Left cardiac atrium (tissue), 4 donors: Measurements from ENCODE around the gene REEP2. TPM values are rescaled to one million over a fixed set of nuclear protein-coding genes. Genes with fewer than 3 reads are reported as not detected.
"Not testable (repeated sequence)": the region's sequence is repeated elsewhere in the genome, so short reads cannot be mapped to it uniquely, and the experiment has no call there.

ENCODE experiments used
- ATAC-seq, 2 donors: fragments of 200-7000 bp; cut with Tn5 transposase; one replicate each; pipeline ENCODE4 v1.9.1; 2020; ENCODE audit warnings: mild to moderate bottlenecking in 2 of 2, moderate library complexity in 2 of 2
- DNase-seq: peaks from one replicate; pipeline ENCODE4 v3.0.0-alpha.2; 2020
- intact Hi-C, 2 donors: fragments of 100-400 bp; cut with DNase I; formaldehyde crosslinking; loops; one replicate each; pipeline versions ENCODE4 v1.14.1 to v1.15.1; 2022 to 2023
- long read RNA-seq: library from polyadenylated mRNA; unstranded; transcript quantifications from one replicate; pipeline ENCODE4 v2.0.0, GENCODE V29; 2021
- total RNA-seq, 2 donors: library from RNA; stranded (reverse); fragmentation: NEBNext Ultra II Directional; extraction: Animal tissue kit (Norgen Biotek cat#: 25700); gene quantifications; one replicate each; pipeline ENCODE4 v1.2.1, GENCODE V29; 2021
- donor health status: DM: no; HTN: yes; CAD: no.
- donor health status: DM: no; HTN: yes; CAD: no; lungs with severe emphysema.
- donor health status: DM: yes; HTN: yes; CAD: no.
- donor health status: Dilated cardiomyopathy.

REEP2 gene, protein sequence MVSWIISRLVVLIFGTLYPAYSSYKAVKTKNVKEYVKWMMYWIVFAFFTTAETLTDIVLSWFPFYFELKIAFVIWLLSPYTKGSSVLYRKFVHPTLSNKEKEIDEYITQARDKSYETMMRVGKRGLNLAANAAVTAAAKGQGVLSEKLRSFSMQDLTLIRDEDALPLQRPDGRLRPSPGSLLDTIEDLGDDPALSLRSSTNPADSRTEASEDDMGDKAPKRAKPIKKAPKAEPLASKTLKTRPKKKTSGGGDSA
- total RNA-seq = 10 to 100 TPM; 15.6 to 17.0 TPM
- long read RNA-seq, transcript REEP2-202 (8 exons, 2,170 nt) = major isoform, 31 of 37 reads
- long read RNA-seq, partial matches to known transcripts = 0 of 37 reads
- long read RNA-seq, other reads (novel, unspliced or antisense) = 2 of 37 reads

DNA sequence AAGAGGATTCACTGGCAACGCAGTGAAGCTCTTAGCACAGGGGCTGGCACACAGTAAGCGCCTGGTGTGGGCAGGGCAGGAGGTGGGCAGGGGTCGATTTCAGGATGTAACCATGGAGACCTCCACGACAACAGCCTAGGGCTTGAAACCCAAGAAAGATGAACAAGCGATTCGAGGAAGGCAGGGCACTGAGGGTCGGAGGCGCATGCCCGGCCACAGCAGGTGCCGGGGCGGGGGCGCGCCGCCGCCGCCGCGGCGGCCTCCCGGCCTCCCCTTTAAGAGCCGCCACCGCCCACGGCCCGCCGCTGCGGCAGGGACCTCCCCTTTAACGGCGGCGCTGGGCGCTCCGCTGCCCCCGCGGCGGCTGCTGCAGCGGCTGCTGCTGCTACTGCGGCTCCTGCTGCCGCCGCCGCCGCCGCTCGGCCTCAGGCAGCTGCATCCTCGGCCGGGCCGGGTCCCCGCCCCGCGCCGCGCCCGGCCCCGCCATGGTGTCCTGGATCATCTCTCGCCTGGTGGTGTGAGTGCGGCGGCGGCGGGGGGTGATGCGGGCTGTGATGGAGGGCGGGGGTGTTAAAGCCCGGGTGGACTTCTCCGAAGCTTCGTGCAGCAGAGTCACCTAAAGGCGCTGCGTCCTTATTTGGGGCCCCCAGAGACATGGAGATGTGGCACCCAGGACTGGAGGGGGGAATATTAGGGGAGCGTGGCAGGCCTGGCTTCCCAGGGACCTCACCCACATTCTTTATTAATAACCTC, at the start of gene REEP2:
TSS of gene REEP2 (plus strand) at position 334 of the 753 bp plus-strand sequence. CDS start at position 486, 152 bp downstream.
- intact Hi-C loops = no loop called here
- DNase-seq (peak; percentile 60), ATAC-seq (peak; percentile 74 to 79)

DNA sequence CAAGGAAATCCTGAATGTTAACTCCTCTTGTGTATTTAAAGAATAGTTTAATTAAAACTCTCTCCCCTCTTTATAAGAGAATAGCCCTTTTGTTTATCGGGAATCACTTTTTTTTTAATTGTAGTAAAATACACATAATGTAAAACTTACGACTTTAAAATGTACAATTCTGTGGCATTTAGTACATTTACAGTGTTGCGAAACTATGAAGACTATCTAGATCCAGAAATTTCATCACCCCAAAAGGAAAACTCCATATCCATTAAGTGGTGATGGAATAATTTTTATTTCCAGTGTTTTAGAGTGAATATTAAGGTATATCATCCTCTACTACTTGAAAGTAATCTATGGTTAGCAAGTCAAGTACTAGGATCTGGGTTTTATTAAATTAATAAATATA, 49.5 kb upstream of the REEP2 start:
- no peak for ATAC-seq
- intact Hi-C loops = no loop called here

DNA sequence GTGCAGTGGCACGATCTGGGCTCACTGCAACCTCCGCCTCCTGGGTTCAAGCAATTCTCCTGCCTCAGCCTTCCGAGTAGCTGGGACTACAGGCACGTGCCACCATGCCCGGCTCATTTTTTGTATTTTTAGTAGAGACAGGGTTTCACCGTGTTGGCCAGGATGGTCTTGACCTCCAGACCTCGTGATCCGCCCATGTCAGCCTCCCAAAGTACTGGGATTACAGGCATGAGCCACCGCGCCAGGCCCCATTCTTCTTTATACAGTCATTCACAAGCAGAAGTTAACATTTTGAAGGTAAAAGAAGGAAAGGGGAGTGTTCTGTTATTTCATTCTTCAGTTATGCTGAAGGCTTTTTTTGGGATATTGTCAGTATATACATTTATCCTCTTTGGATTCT, 48.9 kb upstream of the REEP2 start:
- ATAC-seq, intact Hi-C loops, DNase-seq: not testable (repeated sequence)

More for the DNA sequence above, 49.5 kb upstream of the REEP2 start:
- DNase-seq = no peak

DNA sequence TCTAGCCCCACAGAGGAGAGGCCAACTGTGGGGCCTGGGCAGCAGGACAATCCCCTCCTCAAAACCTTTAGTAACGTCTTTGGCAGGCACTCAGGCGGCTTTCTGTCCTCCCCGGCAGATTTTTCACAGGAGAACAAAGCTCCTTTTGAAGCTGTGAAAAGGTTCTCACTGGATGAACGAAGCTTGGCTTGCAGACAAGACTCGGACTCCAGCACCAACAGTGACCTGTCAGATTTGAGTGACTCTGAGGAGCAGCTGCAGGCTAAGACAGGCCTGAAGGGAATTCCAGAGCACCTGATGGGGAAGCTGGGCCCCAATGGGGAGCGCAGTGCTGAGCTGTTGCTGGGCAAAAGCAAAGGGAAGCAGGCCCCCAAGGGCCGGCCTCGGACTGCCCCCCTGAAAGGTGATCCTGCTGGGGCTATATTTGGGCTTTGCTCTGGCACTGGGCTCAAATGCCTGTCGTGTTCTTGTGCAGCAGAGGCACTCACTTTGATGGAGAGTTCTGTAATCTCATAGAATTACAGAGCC, 46.9 kb upstream of the REEP2 start:
- intact Hi-C loops = no loop called here
- DNase-seq = no peak

DNA sequence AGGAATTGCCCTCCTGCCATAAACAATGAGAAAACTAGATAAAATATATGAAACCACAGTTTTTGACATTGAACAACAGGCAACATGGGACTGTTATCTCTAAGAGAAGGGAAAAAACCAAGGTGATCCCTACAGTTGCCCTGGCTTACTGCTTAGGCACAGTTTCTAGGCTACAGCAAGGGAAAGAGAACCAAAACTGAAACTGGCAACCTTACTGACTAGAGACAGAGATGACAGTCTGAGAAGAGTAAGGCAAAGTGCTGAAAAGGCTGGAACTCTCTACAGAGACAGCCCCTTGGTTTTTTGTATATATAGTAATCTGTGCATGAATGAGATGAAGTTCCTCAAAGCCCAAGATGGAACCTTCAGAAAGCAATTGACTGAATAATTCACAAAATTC, 36.2 kb upstream of the REEP2 start:
- DNase-seq (no peak), ATAC-seq (no peak)
- intact Hi-C loops = no loop called here

More for the DNA sequence above, 46.9 kb upstream of the REEP2 start:
- peak; percentile 84 to 97 for ATAC-seq

DNA sequence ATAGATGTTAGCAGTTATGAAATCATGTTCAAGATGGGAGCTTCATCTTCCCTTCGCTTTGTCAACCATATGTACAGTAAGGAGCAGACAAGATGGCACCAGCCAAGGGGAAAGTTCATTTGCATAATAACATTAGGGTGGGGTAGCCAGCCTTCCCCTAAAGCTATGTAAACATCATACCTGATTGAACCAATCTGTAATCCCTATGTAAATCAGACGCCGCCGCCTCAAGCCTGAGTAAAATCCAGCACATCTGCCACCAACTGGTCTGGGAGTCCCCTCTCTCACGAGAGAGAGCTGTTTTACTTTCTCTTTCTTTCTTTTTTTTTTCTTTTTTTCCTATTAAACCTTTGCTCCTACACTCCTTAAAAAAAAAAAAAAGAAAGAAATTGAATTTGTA, 30.8 kb upstream of the REEP2 start:
- intact Hi-C loops = no loop called here
- no peak for ATAC-seq
- no peak for DNase-seq

DNA sequence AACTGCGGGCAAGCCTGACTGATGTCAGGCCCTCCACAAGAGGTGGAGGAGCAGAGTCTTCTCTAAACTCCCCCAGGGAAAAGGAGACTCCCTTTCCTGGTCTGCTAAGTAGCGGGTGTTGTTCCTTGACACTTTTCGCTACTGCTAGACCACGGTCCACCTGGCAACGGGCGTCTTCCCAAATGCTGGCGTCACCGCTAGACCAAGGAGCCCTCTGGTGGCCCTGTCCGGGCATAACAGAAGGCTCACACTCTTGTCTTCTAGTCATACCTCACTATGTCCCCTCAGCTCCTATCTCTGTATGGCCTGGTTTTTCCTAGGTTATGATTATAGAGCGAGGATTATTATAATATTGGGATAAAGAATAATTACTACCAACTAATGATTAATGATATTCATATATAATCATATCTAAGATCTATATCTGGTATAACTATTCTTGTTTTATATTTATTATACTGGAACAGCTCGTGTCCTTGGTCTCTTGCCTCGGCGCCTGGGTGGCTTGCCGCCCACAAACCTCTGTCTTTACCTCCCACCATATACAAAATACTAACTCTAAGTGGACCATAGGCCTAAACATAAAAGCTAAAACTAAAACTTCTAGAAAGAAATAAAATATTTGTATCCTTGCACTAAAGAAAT, 27.7 kb upstream of the REEP2 start:
- DNase-seq = peak; percentile 50
- intact Hi-C loops, ATAC-seq: not testable (repeated sequence)

DNA sequence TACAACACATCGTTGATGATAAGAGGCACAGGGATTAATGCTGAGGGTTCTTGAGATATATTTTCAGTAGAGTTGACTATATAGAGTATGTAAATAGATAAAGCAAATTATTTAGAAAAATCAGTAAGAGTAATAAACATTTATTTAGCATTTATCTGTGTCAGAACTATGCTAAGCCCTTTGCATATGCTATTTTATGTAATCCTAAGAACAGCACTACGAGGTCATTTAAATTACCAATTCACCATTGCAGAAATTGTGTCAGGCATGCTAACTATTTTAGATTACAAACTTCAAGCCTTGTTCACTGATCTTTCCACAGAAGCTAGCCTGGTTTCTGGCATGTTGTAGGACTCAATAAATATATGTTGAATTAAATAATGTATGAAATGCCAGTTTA, 20.4 kb upstream of the REEP2 start:
- ATAC-seq = no peak
- DNase-seq = no peak
- intact Hi-C loops = no loop called here

DNA sequence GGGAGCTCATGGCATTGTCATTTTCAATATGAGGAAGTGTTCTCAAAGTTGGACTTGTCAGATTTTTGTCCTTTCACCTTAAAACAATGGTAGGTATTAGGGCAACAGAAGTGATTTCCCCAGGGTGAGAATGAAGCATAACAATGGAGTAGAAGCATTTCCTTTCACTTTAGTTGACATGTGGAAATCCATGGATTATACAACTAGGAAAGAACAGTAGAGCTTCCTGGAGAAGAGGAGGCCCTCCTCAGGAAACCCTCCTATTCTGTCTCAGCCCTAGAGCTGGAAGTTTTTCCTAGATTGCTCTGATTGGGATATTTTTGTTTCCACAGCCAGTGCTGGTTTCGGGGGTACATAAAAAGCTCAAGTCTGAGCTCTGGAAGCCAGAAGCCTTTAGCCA, 13.8 kb upstream of the REEP2 start:
- intact Hi-C loops = no loop called here
- DNase-seq (no peak), ATAC-seq (peak; percentile 30 to 60)

DNA sequence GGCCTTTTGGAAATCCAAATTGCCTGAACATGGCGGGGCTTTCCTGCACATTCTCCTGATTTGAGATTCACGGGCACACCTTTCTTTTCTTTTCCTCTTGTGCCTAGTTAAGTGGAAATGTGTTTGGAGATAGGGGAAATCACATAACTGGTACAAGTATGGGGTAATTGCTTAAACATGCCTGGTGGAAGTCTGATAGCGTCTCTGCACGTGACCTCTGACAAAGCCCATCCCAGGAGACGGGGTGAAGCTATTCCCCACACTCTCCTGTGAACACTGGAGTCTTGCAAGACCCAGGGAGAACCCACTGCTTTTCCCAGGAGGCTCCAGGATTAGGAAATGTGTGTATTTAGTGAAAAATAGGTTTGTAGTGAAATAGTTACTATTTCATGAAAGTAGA, 2.9 kb upstream of the REEP2 start:
- intact Hi-C loops = no loop called here
- no peak for ATAC-seq

DNA sequence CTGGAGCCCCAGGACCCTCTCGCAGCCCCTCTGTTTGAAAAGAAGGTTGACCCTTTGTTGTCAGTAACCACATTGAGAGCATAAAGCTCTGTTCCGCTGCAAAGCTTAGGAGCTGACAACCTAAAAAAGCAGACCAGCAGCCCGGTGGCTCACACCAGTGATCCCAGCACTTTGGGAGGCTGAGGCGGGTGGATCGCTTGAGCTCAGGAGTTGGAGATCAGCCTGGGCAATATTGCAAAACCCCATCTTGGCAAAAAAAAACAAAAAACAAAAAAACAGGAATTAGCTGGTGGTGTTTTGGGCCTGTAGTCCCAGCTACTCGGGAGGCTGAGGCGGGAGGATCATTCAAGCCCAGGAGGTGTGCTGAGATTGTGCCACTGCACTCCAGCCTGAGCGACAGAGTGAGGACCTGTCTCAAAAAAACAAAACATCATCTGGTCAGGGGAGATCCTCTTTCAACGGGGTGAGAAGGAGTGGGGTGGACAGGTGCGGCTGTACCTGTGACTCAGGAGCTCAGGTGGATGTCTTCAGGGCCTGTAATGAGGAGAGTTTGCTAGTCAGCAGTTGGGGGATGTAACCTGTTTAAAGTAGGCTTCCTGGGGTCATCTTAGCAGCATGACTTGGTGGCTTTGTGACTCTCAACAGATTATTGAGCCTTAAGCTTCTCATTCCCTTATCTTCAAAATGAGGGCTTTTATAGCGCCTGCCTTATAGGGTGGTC, 694 bp upstream of the REEP2 start:
- ATAC-seq (no peak), DNase-seq (no peak)

More for the DNA sequence above, 2.9 kb upstream of the REEP2 start:
- no peak for DNase-seq

DNA sequence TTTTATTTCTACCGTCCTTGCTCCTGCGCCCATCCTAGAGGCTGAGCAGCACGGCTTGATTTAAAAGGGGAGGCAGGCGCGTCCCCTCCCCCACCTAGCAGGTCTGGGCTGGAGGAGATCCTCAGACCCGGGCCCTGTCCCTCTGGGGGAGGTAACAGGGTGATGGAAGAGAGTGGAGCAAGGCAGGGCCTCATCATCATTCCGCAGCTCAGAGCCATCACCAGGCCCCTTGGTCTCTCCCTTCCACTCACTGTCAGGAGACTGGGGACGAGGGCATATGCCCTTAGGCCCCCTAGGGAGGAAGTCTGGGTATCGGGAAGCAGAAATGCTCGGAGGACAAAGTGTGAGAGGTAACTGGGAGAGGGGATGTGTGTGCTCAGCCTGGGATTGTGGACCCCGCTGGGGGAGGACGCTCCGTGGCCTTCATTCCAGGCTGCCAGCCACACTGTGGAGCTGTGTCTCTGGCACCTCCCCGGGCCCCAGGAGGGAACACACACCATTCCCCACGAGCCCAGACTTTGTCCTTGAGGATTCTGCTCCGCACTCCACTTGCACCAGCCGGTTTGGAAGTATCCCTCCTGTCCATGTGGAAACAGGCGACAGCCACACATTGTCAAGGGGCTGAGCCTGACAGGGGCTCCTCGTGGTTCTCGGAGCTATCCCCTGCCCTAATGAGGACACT, 761 bp downstream of the REEP2 start:
- DNase-seq (peak; percentile 16), ATAC-seq (peak; percentile 28 to 31)
- intact Hi-C loops = no loop called here

More for the DNA sequence above, 694 bp upstream of the REEP2 start:
- intact Hi-C loops = no loop called here

DNA sequence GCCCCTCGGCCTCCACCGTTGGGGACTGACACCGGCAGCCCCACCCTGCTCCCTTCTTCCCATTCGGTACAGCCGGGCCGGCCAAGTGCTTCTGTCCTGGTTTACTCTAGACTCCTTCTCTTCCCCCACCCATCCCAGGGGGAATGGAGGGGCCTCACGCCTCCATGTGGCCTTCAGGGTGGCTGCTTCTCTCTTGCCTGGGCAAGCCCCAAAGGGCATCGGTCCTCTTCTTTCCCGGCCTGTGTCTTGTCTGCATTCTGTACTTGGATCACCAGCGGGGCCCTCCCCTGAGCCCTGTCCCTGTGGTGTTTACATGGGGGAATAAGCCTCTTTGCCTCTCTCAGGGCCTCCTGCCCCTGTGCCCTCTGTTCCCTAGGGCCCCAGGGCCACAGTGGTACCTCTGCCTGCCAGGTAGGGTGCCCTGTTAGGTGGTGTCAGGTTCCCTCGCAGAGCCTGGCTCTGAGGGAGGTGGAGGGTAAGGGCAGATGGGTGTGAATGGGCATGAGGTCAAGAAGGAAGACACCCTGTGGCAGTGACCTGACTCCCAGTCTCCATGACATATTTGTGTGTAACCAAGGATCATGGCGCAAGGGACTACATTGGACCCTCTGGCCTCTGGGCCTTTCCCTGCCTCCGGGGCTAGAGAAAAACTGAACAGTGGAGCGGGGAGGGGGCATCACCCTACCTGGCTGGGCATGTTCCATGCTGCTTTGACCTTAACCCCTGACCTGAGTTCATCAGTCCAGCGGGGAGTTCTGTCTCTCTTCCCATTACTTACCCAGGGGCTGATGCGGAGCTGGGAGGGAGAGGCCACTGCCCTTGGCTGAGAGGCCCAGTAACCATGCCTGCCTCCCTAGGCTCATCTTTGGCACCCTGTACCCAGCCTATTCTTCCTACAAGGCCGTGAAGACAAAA, 1.6 kb downstream of the REEP2 start:
- peak; percentile 26 for DNase-seq
- peak in 1 of 2 donors; percentile 3 for ATAC-seq
- intact Hi-C loops = no loop called here

DNA sequence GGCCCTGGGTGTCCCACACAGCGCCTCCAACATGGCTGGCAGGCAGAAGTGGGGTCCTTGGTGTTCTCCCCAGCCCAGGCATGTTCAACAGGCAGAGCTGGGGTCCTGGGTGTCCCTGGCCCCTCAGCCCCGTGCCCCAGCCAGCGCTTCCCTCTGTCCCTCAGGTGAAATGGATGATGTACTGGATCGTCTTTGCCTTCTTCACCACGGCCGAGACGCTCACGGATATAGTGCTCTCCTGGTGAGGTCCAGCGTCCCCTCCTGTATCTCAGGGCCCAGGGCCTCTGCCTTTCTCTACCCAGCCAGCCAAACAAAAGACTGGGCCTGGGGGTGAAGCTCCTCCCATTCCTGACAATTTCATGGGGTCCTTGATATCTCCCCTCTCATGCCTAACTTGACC, 2.4 kb downstream of the REEP2 start:
- no peak for DNase-seq
- no peak for ATAC-seq
- intact Hi-C loops = no loop called here

DNA sequence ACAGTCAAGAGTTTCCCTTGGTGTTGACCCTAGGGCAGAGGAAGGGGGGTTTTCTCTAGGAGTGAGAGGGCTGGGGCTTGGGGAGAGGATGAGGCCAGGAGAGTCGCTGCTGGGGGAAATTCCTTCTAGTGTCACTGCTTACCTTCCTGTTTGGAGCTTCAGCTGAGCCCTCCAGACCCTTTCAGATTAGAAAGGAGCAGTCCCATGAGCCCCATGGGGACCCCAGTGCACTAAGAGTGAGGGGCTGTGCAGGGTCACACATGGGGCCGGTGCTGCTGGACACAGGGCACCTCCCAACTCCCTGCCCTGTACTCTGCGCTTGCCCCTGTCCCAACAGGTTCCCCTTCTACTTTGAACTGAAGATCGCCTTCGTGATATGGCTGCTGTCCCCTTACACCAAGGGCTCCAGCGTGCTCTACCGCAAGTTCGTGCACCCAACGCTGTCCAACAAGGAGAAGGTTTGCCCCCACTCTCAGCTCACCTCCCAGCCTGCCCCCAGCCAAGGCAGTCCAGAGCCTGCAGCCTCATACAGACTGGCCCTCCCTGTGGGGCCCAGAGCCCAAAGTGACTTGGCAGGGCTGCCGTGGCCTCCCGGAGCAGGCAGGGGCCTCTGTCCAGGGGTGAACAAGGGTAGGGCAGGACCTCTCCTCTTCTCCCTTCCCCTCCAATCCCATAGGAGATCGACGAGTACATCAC, 5.4 kb downstream of the REEP2 start:
- intact Hi-C loops = no loop called here
- DNase-seq (no peak), ATAC-seq (no peak)

DNA sequence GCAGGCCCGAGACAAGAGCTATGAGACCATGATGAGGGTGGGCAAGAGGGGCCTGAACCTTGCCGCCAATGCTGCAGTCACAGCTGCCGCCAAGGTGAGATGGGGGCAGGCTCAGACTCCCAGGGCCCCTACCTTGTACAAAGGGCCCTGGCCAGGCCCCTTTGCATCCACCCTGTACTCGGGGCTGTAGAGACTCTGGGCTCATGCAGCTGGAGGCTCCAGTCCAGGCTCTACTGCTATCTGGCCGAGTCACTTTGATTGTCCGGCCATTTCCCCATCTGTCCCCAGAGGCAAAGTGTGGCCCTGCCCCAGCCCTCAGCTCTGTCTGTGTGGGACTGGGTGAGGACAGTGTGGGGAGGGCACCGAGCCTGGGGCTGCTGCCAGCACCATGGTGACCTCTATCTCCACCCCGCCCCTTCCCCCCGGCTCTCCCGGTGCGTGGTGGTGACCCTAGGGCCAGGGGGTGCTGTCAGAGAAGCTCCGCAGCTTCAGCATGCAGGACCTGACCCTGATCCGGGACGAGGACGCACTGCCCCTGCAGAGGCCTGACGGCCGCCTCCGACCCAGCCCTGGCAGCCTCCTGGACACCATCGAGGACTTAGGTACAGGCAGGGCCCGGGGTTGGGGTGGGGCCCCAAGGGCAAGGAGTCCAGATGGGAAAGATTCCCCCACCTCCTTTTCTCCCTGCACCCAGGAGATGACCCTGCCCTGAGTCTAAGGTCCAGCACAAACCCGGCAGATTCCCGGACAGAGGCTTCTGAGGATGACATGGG, 6.1 kb downstream of the REEP2 start:
- intact Hi-C loops = no loop called here
- no peak for ATAC-seq
- DNase-seq = no peak
